Stimulated activated CD8-positive, alpha-beta memory T cell treated with anti-CD3 and anti-CD28 coated beads, Interleukin-4, amount 100 ng/mL, for 1 hour (primary cell): ENCODE data around the gene HECW1.
"Not testable (repeated sequence)": the region's sequence is repeated elsewhere in the genome, so short reads cannot be mapped to it uniquely, and the experiment has no call there.

ENCODE experiments used
- DNase-seq, 2 donors: peaks; one replicate each; pipeline ENCODE4 v3.0.0-alpha.2; 2020; ENCODE audit warnings: low read depth in 2 of 2, low spot score in 1 of 2

Gene HECW1

GRCh38 chr7:43565786-43566185 lies 453.3 kb downstream of the HECW1 start:
- no peak for DNase-seq

- no peak for DNase-seq
Observed at GRCh38 chr7:43568529-43568928, 456.1 kb downstream of the HECW1 start.

GRCh38 chr7:43569424-43569823 lies 457.0 kb downstream of the HECW1 start:
- no peak for DNase-seq

GRCh38 chr7:43570688-43571365 lies 458.4 kb downstream of the HECW1 start:
- no peak for DNase-seq

GRCh38 chr7:43572516-43573049 lies 460.1 kb downstream of the HECW1 start:
- DNase-seq, result no peak

GRCh38 chr7:43573832-43574231 lies 461.4 kb downstream of the HECW1 start:
- DNase-seq, result not testable (repeated sequence)

GRCh38 chr7:43575506-43575905 lies 463.1 kb downstream of the HECW1 start:
- DNase-seq, result no peak

- no peak for DNase-seq
Observed at GRCh38 chr7:43576241-43576640, 463.8 kb downstream of the HECW1 start.

- DNase-seq, result no peak
Observed at GRCh38 chr7:43577485-43577951, 465.1 kb downstream of the HECW1 start.

GRCh38 chr7:43582503-43583423 lies 470.3 kb downstream of the HECW1 start, which contains the start of gene STK17A:
Gene STK17A (plus strand): TSS chr7:43583108. CDS start chr7:43583244, 136 bp downstream.
- peak; percentile 81 to 92 for DNase-seq

- DNase-seq, result peak; percentile 38 to 47
Observed at GRCh38 chr7:43583424-43584194, 471.2 kb downstream of the HECW1 start.

GRCh38 chr7:43584195-43584586 lies 471.7 kb downstream of the HECW1 start:
- no peak for DNase-seq

GRCh38 chr7:43584733-43585132 lies 472.3 kb downstream of the HECW1 start:
- not testable (repeated sequence) for DNase-seq

- no peak for DNase-seq
Observed at GRCh38 chr7:43585562-43585961, 473.1 kb downstream of the HECW1 start.

GRCh38 chr7:43586251-43586900 lies 473.9 kb downstream of the HECW1 start:
- DNase-seq, result no peak

GRCh38 chr7:43588477-43589132 lies 476.2 kb downstream of the HECW1 start:
- DNase-seq, result no peak

- no peak for DNase-seq
Observed at GRCh38 chr7:43589133-43589478, 476.7 kb downstream of the HECW1 start.

GRCh38 chr7:43589728-43590127 lies 477.3 kb downstream of the HECW1 start:
- DNase-seq, result no peak

GRCh38 chr7:43590862-43591557 lies 478.6 kb downstream of the HECW1 start:
- DNase-seq, result no peak
